Heart left ventricle (tissue), 16 donors: ENCODE measurements around the gene RHD. TPM values are rescaled to one million over a fixed set of nuclear protein-coding genes. Genes with fewer than 3 reads are reported as not detected.
"Not testable (repeated sequence)": the region's sequence is repeated elsewhere in the genome, so short reads cannot be mapped to it uniquely, and the experiment has no call there.

Source experiments
- ATAC-seq, 4 donors: fragments of 200-7000 bp; cut with Tn5 transposase; one replicate each; pipeline ENCODE4 v1.9.1; 2020 to 2022; ENCODE audit warnings: moderate library complexity in 4 of 4, mild to moderate bottlenecking in 3 of 4, moderate number of reproducible peaks in 1 of 4
- DNase-seq, 5 donors: peaks; one replicate each; pipeline ENCODE4 v3.0.0-alpha.2; 2020
- H3K27ac ChIP-seq, 12 donors: fragments of 200-600 bp; sonication (generic) in 4 of 12; one replicate each; pipeline versions ENCODE4 v1.5.0 to v1.8.0; 2016 to 2022; ENCODE audit warnings: mild to moderate bottlenecking in 2 of 12
- H3K27me3 ChIP-seq, 9 donors: fragments of 200-600 bp; sonication (generic) in 2 of 9; one replicate each; pipeline versions ENCODE4 v1.5.1 to v1.8.0; 2016 to 2022; ENCODE audit warnings: mild to moderate bottlenecking in 3 of 9
- H3K36me3 ChIP-seq, 9 donors: fragments of 200-600 bp; sonication (generic) in 2 of 9; one replicate each; pipeline versions ENCODE4 v1.5.0 to v1.8.0; 2018 to 2022; ENCODE audit warnings: mild to moderate bottlenecking in 2 of 9
- H3K4me1 ChIP-seq, 12 donors: fragments of 200-600 bp; sonication (generic) in 4 of 12; one replicate each; pipeline versions ENCODE4 v1.5.0 to v1.8.0; 2016 to 2022; ENCODE audit warnings: mild to moderate bottlenecking in 3 of 12
- H3K4me3 ChIP-seq, 12 donors: fragments of 200-600 bp; sonication (generic) in 4 of 12; one replicate each; pipeline versions ENCODE4 v1.5.0 to v1.8.0; 2017 to 2022; ENCODE audit warnings: mild to moderate bottlenecking in 9 of 12, moderate library complexity in 4 of 12
- H3K9me3 ChIP-seq, 12 donors: fragments of 200-600 bp; sonication (generic) in 4 of 12; one replicate each; pipeline versions ENCODE4 v1.5.0 to v1.8.0; 2016 to 2022; ENCODE audit warnings: mild to moderate bottlenecking in 1 of 12
- CTCF ChIP-seq, 12 donors: fragments of 200-600 bp; sonication (generic) in 4 of 12; IDR thresholded peaks; one replicate each; pipeline versions ENCODE4 v1.5.0 to v1.8.0; 2018 to 2022; ENCODE audit warnings: antibody characterized with exemption in 12 of 12, mild to moderate bottlenecking in 5 of 12
- WGBS, 4 donors: extraction: QIAGEN DNeasy Blood & Tissue Kit in 2 of 4; methylation state at CpG; one replicate each; pipeline versions ENCODE4 v1.1.5 to v1.1.7; 2013 to 2018; 5-methylcytosine and 5-hydroxymethylcytosine counted together
- intact Hi-C, 10 donors: fragments of 100-400 bp; cut with DNase I; formaldehyde crosslinking; loops; one replicate each; pipeline versions ENCODE4 v1.11.1 to v1.14.2; 2022
- polyA plus RNA-seq, 2 donors: library from polyadenylated mRNA; stranded (reverse); fragments of 200-250 nt; gene quantifications; one replicate each; pipeline ENCODE4 v1.2.3, GENCODE V29; 2013
- total RNA-seq, 9 donors: library from RNA; depleted of rRNA in 2 of 9; stranded (reverse); fragments of >200 nt in 2 of 9; fragmentation: NEBNext Ultra II Directional in 3 of 9; extraction: Animal tissue kit (Norgen Biotek cat#: 25700) in 3 of 9; gene quantifications; one replicate each; pipeline versions ENCODE4 v1.1.0 to v1.2.4, GENCODE V29; 2016 to 2023
- donor health status: ischemic (EF 13 %, LVEDD 7.1; RV severe dilation, severe dysfunction).
- donor health status: healthy with polysubstance abuse.
- donor health status: DM: no; HTN: yes; CAD: no.
- donor health status: DM: no; HTN: no; CAD: no.
- donor health status: ischemic (EF 25% LVEDD 6.9; RV normal size, moderate dysfunction).
- donor health status: ischemic (EF 25% LVEDD 5.7; RV mildly dilated, moderate dysfunction).
- donor health status: healthy.
- donor health status: DM: yes; HTN: yes; CAD: no.
- donor health status: ischemic (EF 35%, LVEDD 5.7; RV mildly dilated, moderate dysfunction).
- donor health status: nonischemic (EF 11% LVEDD 7.7; RV severe dilation, severe dysfunction).
- donor health status: DM: yes; HTN: yes; CAD: no.
- donor health status: PGD.
- donor health status: ischemic (EF 29% LVEDD 5.4; RV normal size, mild dysfunction).
- donor health status: nonischemic (EF 23%, LVEDD 6.1; RV moderate dilation, normal function).

RHD gene
- total and polyA plus RNA-seq, 11 donors, result not detected

- H3K27me3 ChIP-seq, H3K9me3 ChIP-seq, ATAC-seq, H3K4me3 ChIP-seq, H3K36me3 ChIP-seq, intact Hi-C loops: not testable (repeated sequence)
- 39 to 57% (median 54%) methylated on average over 4 of the region's 4 CpGs for WGBS, 4 donors
- Histone ChIP-seq H3K27ac (peak overlapping the region in 4 of 12 donors; percentile 2 to 70 (median 62)), H3K4me1 (peaks cover 0 to 25% (median 0%) of the 10 kb centered on the region in 12 donors)
- DNase-seq, result peak in 1 of 5 donors; percentile 16
These were observed 56.5 kb downstream of the RHD start for GRCh38 chr1:25328791-25329185.

GRCh38 chr1:25329336-25329735 lies 57.0 kb downstream of the RHD start:
- DNase-seq, H3K36me3 ChIP-seq, intact Hi-C loops, ATAC-seq, H3K4me3 ChIP-seq, H3K27me3 ChIP-seq, H3K9me3 ChIP-seq: not testable (repeated sequence)
- H3K4me1 ChIP-seq, result peaks cover 0 to 25% (median 0%) of the 10 kb centered on the region in 12 donors
- H3K27ac ChIP-seq, result peak overlapping the region in 5 of 12 donors; percentile 11 to 70 (median 55)
- WGBS, 4 donors, result 75 to 90% (median 78%) methylated on average over 5 of the region's 5 CpGs

- 20 to 43% (median 42%) methylated on average over 1 to 5 of the region's 5 CpGs for WGBS, 4 donors
- not testable (repeated sequence) for H3K9me3 ChIP-seq, H3K36me3 ChIP-seq, H3K27me3 ChIP-seq, H3K4me3 ChIP-seq, DNase-seq
- peaks cover 0 to 25% (median 0%) of the 10 kb centered on the region in 12 donors for H3K4me1 ChIP-seq
- intact Hi-C loops, result loop anchor here in 1 of 10 donors (10.0 kb wide), 1 partner anchor 105 kb away; the partner anchor contains the start of gene MACO1
- peak in 5 of 12 donors; percentile 6 to 34 (median 16) for TF ChIP-seq CTCF (IDR thresholded peaks at IDR 0.05)
- peak in 2 of 4 donors; percentile 30 to 59 for ATAC-seq
- peak overlapping the region in 5 of 12 donors; percentile 11 to 70 (median 55) for H3K27ac ChIP-seq
These were observed 57.6 kb downstream of the RHD start for GRCh38 chr1:25329950-25330349.

- not testable (repeated sequence) for H3K27me3 ChIP-seq, H3K9me3 ChIP-seq
- Histone ChIP-seq H3K36me3 (peaks cover 0 to 12% (median 0%) of the 10 kb centered on the region in 9 donors), H3K4me3 (peak overlapping the region; percentile 35 to 95 (median 69)), H3K27ac (peak overlapping the region in 3 of 12 donors; percentile 18 to 57 (median 55)), H3K4me1 (peaks cover 0 to 31% (median 23%) of the 10 kb centered on the region in 12 donors)
- ATAC-seq (peak; percentile 62 to 74 (median 66)), DNase-seq (peak in 4 of 5 donors; percentile 40 to 74 (median 52))
- WGBS, 4 donors, result 0 to 2% (median 1%) methylated on average over 6 to 27 of the region's 29 CpGs
- peak in 4 of 12 donors; percentile 7 to 33 (median 18) for TF ChIP-seq CTCF (IDR thresholded peaks at IDR 0.05)
- intact Hi-C loops, result loop anchor here in 2 of 10 donors (5.0 to 10.0 kb wide), 2 partner anchors 90 to 98 kb away; partner anchors contain the start of genes MACO1 (in 1 of the 2) and RSRP1 (in 1 of the 2)
These were observed 64.6 kb downstream of the RHD start for GRCh38 chr1:25336922-25337354.

- Histone ChIP-seq H3K27ac (peak overlapping the region; percentile 93 to 99 (median 97)), H3K4me3 (peak overlapping the region; percentile 59 to 99 (median 93)), H3K36me3 (peaks cover 0 to 17% (median under 1%) of the 10 kb centered on the region in 9 donors), H3K4me1 (peaks cover 0 to 35% (median 24%) of the 10 kb centered on the region in 12 donors)
- H3K27me3 ChIP-seq, H3K9me3 ChIP-seq: not testable (repeated sequence)
- ATAC-seq (peak; percentile 80 to 87 (median 84)), DNase-seq (peak in 2 of 5 donors; percentile 36 to 39)
- intact Hi-C loops, result loop anchor here in 2 of 10 donors (2.0 to 10.0 kb wide), 3 partner anchors 90 to 97 kb away; partner anchors contain the start of genes RSRP1 (in 2 of the 2) and MACO1 (in 1 of the 2)
- peak in 1 of 12 donors; percentile 3 for TF ChIP-seq CTCF (IDR thresholded peaks at IDR 0.05)
- 0 to 5% (median 0%) methylated on average over 7 to 24 of the region's 39 CpGs for WGBS, 4 donors
These were observed 65.3 kb downstream of the RHD start for GRCh38 chr1:25337483-25338187.
